OCI-LY1 (cell line): ENCODE measurements around the gene DUSP3.

Experiments
- H2AFZ ChIP-seq: fragments of 200-600 bp; sonication (generic), shearing (Covaris generic); 2 replicates; pipeline ENCODE4 v1.6.0; 2014; ENCODE audit warnings: antibody characterized with exemption, mild to moderate bottlenecking, low read length
- H3F3A ChIP-seq: fragments of 200-600 bp; sonication (generic), shearing (Covaris generic); 2 replicates; pipeline ENCODE4 v1.6.0; 2014; ENCODE audit warnings: mild to moderate bottlenecking, antibody characterized with exemption, low read length, moderate library complexity; ENCODE audit not compliant: insufficient read depth
- H3K27ac ChIP-seq: fragments of 200-600 bp; sonication (generic); 2 replicates; pipeline ENCODE4 v1.5.1; 2014; ENCODE audit warnings: low read length, mixed run types, mild to moderate bottlenecking, low read depth; ENCODE audit not compliant: poor library complexity, severe bottlenecking
- H3K27me3 ChIP-seq: fragments of 200-600 bp; sonication (generic); 2 replicates; pipeline ENCODE4 v1.6.0; 2014; ENCODE audit warnings: antibody characterized with exemption, mild to moderate bottlenecking, low read length, moderate library complexity; ENCODE audit not compliant: insufficient read depth
- H3K36me3 ChIP-seq: fragments of 200-600 bp; sonication (generic); 2 replicates; pipeline ENCODE4 v1.6.1; 2014; ENCODE audit warnings: mild to moderate bottlenecking, antibody characterized with exemption, low read length, moderate library complexity, mixed read lengths; ENCODE audit not compliant: insufficient read depth
- H3K4me1 ChIP-seq: fragments of 200-600 bp; sonication (generic); 2 replicates; pipeline ENCODE4 v1.5.1; 2014; ENCODE audit warnings: mild to moderate bottlenecking, low read length, moderate library complexity; ENCODE audit not compliant: insufficient read depth, severe bottlenecking
- H3K4me2 ChIP-seq: fragments of 200-600 bp; sonication (generic), shearing (Covaris generic); 2 replicates; pipeline ENCODE4 v1.6.1; 2014; ENCODE audit warnings: low read length
- H3K4me3 ChIP-seq: fragments of 200-600 bp; sonication (generic); 2 replicates; pipeline ENCODE4 v1.5.1; 2014; ENCODE audit warnings: low read length, low read depth, mild to moderate bottlenecking, mixed read lengths; ENCODE audit not compliant: poor library complexity, severe bottlenecking
- H3K79me2 ChIP-seq: fragments of 200-600 bp; shearing (Covaris generic); 2 replicates; pipeline ENCODE4 v1.6.1; 2016; ENCODE audit warnings: mixed run types, low read length, mixed read lengths; ENCODE audit not compliant: insufficient read depth
- H3K9ac ChIP-seq: fragments of 200-600 bp; sonication (generic), shearing (Covaris generic); 2 replicates; pipeline ENCODE4 v1.6.1; 2014; ENCODE audit warnings: mild to moderate bottlenecking, low read length, mixed read lengths
- H3K9me2 ChIP-seq: fragments of 200-600 bp; sonication (generic), shearing (Covaris generic); 2 replicates; pipeline ENCODE4 v1.6.1; 2014; ENCODE audit warnings: low read depth, mild to moderate bottlenecking, low read length, mixed read lengths
- H3K9me3 ChIP-seq: fragments of 200-600 bp; shearing (Covaris generic); 2 replicates; pipeline ENCODE4 v1.6.1; 2014; ENCODE audit warnings: low read length, mixed read lengths
- H4K20me1 ChIP-seq: fragments of 200-600 bp; sonication (generic), shearing (Covaris generic); 2 replicates; pipeline ENCODE4 v1.6.0; 2016; ENCODE audit warnings: mild to moderate bottlenecking, low read length; ENCODE audit not compliant: insufficient read depth
- CTCF ChIP-seq: fragments of 200-600 bp; sonication (generic), shearing (Covaris generic); IDR thresholded peaks from 2 replicates; pipeline ENCODE4 v1.5.1; 2017; ENCODE audit warnings: mild to moderate bottlenecking, antibody characterized with exemption, low read length, moderate library complexity, mixed read lengths
- EZH2 ChIP-seq: fragments of 200-600 bp; sonication (generic), shearing (Covaris generic); IDR thresholded peaks from 2 replicates; pipeline ENCODE4 v1.8.0; 2017; ENCODE audit warnings: borderline replicate concordance, mixed run types, mild to moderate bottlenecking, antibody characterized with exemption, low read length, moderate library complexity, mixed read lengths

The DUSP3 gene

DNA sequence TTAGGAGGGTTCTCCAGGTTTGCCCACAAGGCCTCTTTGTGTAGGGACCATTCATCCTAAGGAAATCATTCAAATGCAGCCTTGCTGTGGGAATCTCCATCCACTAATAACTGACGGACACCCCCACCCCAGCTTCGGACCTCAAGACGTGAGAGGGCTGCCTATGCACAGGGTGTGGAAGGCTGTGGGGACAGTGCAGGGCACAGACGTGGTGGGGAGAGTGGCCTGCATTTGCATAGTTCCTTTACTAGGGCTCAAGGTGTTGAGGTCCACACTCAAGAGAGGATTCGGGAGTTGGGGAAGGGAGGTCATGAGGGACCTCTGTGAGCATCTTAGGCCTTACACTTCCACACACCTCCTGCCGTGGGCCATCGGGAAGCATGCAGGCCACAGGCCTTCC lies 9.8 kb downstream of the DUSP3 start:
- no peaks in the 10 kb centered on the region for H4K20me1 ChIP-seq
- no peaks in the 10 kb centered on the region for H3K4me1 ChIP-seq
- no peaks in the 10 kb centered on the region for H3F3A ChIP-seq
- no peak overlapping the region for H2AFZ ChIP-seq
- H3K9ac ChIP-seq: no peak overlapping the region
- no peaks in the 10 kb centered on the region for H3K27me3 ChIP-seq
- H3K4me2 ChIP-seq: no peak overlapping the region
- H3K36me3 ChIP-seq: no peaks in the 10 kb centered on the region; the same call in none of the 2 replicates
- no peaks in the 10 kb centered on the region for H3K79me2 ChIP-seq
- no peaks in the 10 kb centered on the region for H3K9me3 ChIP-seq
- no peak for TF ChIP-seq CTCF
- TF ChIP-seq EZH2: no peak
- no peak overlapping the region for H3K27ac ChIP-seq
- no peaks in the 10 kb centered on the region for H3K9me2 ChIP-seq
- no peak overlapping the region for H3K4me3 ChIP-seq

- no peak overlapping the region for H2AFZ ChIP-seq
These were observed 10.4 kb downstream of the DUSP3 start for GRCh38 chr17:43768382-43768781.

GRCh38 chr17:43767713-43768059 lies 11.1 kb downstream of the DUSP3 start:
- Histone ChIP-seq H3K27me3 (no peaks in the 10 kb centered on the region), H3K9me2 (no peaks in the 10 kb centered on the region), H3K27ac (no peak overlapping the region), H3K36me3 (no peaks in the 10 kb centered on the region; the same call in none of the 2 replicates), H4K20me1 (no peaks in the 10 kb centered on the region), H3K9ac (no peak overlapping the region), H3K9me3 (no peaks in the 10 kb centered on the region), H3K79me2 (no peaks in the 10 kb centered on the region), H3K4me3 (no peak overlapping the region), H2AFZ (no peak overlapping the region), H3K4me2 (no peak overlapping the region), H3F3A (no peaks in the 10 kb centered on the region), H3K4me1 (no peaks in the 10 kb centered on the region)
- TF ChIP-seq CTCF (no peak), EZH2 (no peak)

More at GRCh38 chr17:43768382-43768781, 10.4 kb downstream of the DUSP3 start:
- Histone ChIP-seq H3F3A (no peaks in the 10 kb centered on the region), H4K20me1 (no peaks in the 10 kb centered on the region), H3K27me3 (no peaks in the 10 kb centered on the region), H3K27ac (no peak overlapping the region), H3K9me3 (no peaks in the 10 kb centered on the region), H3K9me2 (no peaks in the 10 kb centered on the region), H3K4me3 (no peak overlapping the region), H3K79me2 (no peaks in the 10 kb centered on the region), H3K4me2 (no peak overlapping the region), H3K4me1 (no peaks in the 10 kb centered on the region), H3K9ac (no peak overlapping the region), H3K36me3 (no peaks in the 10 kb centered on the region; the same call in none of the 2 replicates)
- TF ChIP-seq EZH2: no peak
- TF ChIP-seq CTCF: no peak
